Hematopoietic multipotent progenitor cell treated with erythropoietin and hydrocortisone succinate and interleukin-3 and kit ligand, for 17 days (in vitro differentiated cells): Measurements from ENCODE around the gene THRB.

Source experiments
- DNase-seq: peaks from one replicate; pipeline ENCODE4 v3.0.0-alpha.2; 2015; ENCODE audit warnings: low spot score

THRB gene

GRCh38 chr3:24494618-24495325 is at the start of gene THRB:
Gene THRB (minus strand): TSS chr3:24494850.
- DNase-seq = peak; percentile 45

- DNase-seq = no peak
Observed at GRCh38 chr3:24541935-24542334, 47.3 kb upstream of the THRB start.

- DNase-seq = no peak
Observed at GRCh38 chr3:24540821-24541220, 46.2 kb upstream of the THRB start.

- DNase-seq = no peak
Observed at GRCh38 chr3:24539699-24540098, 45.0 kb upstream of the THRB start.

- no peak for DNase-seq
Observed at GRCh38 chr3:24538891-24539290, 44.2 kb upstream of the THRB start.

DNA sequence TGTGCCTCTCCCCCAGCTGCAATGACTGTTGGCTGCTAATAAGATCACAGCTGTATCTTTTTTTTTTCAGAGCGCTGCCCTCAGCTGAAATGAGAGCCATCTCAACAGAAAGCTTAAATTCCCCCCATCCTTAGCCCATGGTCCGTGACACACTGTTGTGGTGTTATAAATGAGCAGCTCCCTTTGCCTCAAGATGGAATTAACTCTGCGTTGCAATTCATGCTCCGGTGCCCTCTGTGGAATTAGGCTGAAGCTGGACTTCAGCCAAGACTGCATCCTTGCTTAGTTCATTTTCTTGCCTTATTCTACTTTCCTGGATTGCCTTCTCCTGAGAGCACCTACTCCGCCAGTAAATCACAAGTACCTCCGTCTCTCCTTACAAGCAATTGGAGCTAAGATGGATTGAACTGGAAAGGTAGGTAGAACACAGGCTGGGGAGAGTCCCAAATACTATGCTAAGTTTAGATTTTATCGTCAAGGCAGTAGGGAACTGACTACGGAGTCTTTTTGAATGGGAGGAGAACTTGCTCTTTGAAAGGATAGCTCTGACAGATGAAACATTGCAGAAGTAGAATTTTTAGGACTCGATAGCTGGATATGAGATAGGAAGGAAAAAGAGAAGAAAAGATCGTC is 39.0 kb upstream of the THRB start:
- no peak for DNase-seq

- DNase-seq = no peak
Observed at GRCh38 chr3:24530471-24530870, 35.8 kb upstream of the THRB start.

DNA sequence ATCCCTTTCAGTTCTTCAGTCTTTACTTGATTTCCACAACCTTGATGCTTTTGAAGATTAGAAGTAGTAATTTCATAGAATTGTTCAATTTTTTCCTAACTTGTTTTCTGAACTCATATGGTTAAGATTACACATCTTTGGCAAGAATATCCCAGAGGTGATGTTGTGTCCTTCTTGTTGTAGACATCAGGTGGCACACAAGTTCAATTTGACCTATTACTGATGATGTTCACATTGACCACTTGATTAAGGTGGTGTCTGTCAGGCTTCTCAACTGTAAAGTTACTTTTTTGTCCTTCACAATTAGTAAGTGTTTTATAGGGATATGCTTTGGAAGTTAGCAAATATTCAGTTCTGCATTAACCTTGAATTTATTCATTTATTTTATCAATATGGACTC is 34.6 kb upstream of the THRB start:
- DNase-seq = no peak

DNA sequence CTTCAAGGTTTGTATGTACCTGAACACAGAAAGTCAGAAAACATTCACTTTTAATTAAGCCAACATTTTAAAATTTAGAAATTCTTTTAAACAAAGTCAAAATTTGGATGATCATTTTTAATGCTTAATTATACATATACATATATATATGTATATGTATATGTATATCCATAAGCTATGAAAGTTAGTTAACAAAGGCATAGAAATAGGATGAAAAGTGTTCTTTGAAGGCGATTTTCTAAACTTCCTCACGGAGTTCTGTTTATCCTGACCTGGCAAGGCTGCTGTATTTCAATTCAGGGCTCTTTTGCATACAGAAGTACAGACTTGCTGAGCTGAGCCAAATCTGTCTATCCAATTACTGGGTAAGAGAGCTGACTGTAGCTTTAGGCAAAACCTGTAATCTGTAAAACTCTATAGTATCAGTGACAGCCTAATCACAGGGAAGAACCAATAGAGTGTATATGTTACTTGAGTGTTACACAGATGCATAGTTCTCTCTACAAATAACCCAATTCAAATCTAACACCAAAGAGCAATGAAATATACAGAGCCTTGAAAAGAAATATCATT is 32.1 kb upstream of the THRB start:
- DNase-seq = no peak

DNA sequence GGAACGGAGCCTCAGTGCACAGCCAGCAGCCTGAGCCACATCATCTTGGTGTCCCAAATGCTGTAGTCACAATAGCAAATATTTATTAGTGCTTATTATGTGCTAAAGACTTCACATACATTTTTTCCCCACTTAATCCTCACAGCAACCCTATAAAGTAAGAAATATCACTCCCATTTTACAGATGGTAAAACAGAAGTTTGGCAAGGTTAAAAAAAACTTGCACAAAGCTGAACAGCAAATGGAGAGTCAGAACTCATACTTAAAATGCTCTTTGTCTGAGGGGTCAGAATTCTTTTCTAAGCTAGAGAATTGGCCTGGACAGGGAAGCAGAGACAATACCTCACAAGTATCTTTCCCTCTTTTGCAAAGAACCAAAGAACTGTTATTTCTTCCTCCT is 30.9 kb upstream of the THRB start:
- DNase-seq = no peak

DNA sequence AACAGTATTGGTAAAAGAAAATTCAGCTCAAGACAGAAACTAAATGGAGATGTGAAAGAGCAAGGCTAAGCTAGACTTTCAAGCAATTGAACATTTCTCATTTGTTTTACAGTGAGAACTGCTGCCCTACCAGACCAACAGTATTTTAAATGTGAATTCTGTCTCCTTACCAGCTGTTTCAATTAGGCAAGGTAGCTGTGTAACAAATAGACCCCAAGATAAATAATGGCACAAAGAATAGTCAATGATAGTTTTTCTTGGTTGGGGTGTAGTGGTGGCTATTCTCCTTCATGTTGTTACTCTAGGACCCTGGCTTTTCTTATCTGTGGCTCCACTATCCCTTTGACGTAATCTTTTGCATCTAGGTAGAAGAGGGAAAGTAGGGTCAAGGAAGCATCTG is 30.4 kb upstream of the THRB start:
- no peak for DNase-seq

- no peak for DNase-seq
Observed at GRCh38 chr3:24523988-24524727, 29.5 kb upstream of the THRB start.

DNA sequence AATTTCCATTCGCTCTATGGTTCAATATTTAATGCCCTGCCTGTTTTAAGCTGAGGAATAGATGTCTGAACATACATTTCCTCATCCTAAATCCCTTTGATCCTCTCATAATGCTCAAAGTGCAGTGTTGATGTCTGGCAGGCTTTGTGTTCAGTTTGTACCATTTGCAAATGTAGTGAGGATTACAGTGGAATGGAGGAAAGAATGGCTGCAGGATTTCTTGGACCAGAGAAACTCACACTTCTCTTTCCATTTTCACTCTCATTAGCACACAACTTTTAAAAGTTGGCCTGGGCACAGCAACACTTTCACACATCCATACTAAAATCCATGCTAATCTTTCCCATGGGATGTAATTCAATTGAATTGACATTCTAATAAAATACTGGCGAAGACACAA is 28.6 kb upstream of the THRB start:
- no peak for DNase-seq

DNA sequence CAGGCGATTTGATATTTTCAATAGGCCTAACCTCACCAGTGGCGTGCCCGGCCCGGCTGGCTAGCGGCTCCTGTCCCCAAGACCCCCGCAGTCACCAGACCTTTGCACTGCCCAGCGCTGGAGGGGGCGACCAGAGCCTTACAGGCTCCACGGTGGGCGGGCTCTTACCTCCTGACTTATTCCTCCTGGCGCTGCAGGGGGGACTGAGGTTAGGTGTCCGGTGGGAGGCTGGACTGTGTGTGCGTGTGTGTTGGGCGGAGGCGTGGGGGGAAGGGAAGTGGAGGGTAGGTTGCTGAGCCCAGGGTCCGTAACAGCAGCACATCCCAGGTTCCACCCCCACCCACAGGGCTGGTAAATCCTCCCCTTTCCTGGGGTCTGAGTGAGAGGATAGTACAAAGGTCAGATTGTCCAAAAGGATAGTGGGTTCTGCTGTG is 27.5 kb upstream of the THRB start:
- no peak for DNase-seq

- no peak for DNase-seq
Observed at GRCh38 chr3:24521420-24522145, 26.9 kb upstream of the THRB start.

DNA sequence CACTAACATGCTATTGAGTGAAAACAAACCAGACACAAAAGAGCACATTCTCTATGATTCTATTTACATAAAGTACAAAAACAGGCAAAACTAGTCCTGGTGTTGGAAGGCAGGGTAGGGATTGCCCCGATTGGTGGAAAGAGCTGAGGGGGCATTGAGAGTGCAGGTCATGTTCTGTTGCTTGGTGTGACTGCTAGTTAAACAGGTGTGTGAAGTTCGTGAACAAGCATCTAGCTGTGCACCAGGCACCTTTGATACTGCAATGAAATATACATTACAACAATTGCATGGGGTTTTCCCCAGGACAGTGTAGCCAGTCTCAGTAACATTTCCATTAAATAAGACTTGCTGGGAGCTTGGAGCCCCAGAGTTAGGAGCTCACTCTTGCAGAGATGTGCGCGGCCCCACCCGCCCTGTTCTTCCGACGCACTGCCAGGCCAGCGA is 26.3 kb upstream of the THRB start:
- DNase-seq = peak; percentile 10

DNA sequence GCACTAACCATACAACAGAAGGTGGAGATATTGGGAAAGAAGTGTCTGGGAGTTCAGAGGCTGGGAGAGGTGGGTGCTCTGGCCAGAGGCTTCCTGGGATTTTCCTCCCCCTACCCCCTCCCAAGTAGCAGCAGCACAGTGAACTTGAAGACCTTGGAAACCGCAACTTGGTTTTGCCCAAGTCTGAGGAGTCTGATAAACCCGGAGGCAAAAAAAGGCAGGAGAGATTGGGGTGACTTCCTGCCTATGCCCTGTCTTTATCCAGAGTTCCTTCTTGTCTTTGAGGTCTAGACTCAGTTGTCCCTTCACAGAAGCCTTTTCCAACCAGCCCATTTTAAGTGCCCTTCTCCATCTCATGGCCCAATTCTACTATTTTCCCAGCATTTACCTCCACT is 25.4 kb upstream of the THRB start:
- no peak for DNase-seq

DNA sequence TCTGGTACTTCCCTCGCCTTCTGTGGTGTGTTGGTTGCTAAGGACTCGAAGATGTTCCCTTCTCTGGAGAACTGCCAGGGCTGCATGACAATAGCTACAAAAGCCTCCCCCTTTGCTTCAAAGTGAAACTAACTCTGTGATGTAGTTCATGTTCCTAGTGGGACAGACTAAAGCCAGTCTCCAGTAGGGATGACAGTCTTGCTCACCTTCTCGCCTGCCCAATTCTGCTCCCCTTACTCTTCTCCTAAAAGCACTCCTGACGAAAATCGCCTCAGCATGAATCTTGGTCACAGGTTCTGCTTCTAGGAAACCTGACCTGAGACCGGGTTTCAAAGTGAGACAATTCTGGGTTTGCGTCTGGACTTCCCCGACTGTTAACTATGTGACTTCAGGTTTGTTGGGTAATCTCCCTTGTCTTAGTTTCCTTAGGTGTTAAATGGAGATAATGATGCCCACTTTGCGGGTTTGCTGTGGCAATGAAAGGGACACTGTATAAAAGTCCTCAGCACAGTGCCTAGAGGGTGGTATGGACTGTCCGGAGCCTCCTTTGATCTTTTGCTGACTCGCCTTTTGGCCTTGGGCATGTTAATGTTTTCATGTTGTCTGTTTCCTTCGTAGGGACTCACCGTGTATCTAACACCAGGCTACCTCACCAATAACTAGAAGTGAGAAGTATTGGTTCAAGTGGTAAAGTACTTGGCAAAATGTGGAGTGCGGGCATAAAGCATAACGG is 24.9 kb upstream of the THRB start:
- no peak for DNase-seq

DNA sequence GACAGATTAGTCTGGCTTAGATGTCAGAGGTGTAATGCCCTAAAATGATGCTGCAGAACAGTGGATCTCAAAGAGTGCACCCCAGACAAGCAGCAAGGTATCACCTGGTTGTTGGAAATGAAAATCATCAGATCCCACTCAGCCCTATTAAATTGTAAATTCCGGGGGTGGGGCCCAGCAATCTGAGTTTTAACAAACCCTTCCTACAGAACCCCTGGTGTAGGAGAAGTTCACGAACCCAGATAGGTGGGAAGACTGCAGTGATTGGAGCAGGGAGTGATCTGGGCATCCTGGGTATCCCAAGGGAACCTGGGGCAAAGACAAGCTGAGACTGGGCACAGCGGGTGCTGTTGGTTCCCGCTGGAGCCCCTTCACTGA is 24.3 kb upstream of the THRB start:
- no peak for DNase-seq

DNA sequence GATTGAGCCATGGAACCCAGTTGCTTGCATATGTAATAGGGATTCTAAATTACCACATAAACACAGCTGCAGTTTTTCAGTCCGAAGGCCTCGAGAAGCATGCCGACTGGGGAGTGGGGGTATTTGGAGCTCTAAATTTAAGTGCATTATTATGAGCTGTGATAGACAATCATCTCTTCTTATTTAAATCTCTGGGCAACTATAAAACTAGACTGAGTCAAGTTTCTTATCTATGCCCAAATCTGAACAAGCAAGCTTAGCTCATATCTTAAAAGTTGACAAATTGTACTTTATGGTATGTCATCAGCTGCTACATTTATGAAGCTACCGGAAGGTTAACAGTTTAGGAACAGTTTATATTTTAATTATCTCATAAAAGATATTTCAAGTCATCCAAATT is 19.5 kb upstream of the THRB start:
- no peak for DNase-seq

- no peak for DNase-seq
Observed at GRCh38 chr3:24513463-24513862, 18.8 kb upstream of the THRB start.
